Neural crest cell (in vitro differentiated cells): ENCODE data around the gene ZNF211. TPM values are rescaled to one million over a fixed set of nuclear protein-coding genes. Genes with fewer than 3 reads are reported as not detected.

Source experiments
- DNase-seq: peaks from one replicate; pipeline ENCODE4 v3.0.0; 2021; ENCODE audit warnings: low read depth, mixed read lengths, low spot score
- H3K27ac Mint-ChIP-seq: one replicate; pipeline ENCODE4 v1.8.0; 2021; ENCODE audit warnings: mild to moderate bottlenecking, mixed read lengths; ENCODE audit not compliant: unreplicated experiment
- H3K27me3 Mint-ChIP-seq: 2 replicates; pipeline ENCODE4 v1.8.0; 2021; ENCODE audit warnings: low read depth, mild to moderate bottlenecking, mixed read lengths
- H3K36me3 Mint-ChIP-seq: 2 replicates; pipeline ENCODE4 v1.8.0; 2021; ENCODE audit warnings: low read depth, mild to moderate bottlenecking, mixed read lengths
- H3K4me1 Mint-ChIP-seq: 2 replicates; pipeline ENCODE4 v1.8.0; 2021; ENCODE audit warnings: mixed read lengths
- H3K4me3 Mint-ChIP-seq: one replicate; pipeline ENCODE4 v1.8.0; 2021; ENCODE audit warnings: mild to moderate bottlenecking, mixed read lengths
- H3K9me3 Mint-ChIP-seq: 2 replicates; pipeline ENCODE4 v1.8.0; 2021; ENCODE audit warnings: mixed read lengths
- total RNA-seq: library from RNA; stranded (reverse); gene quantifications from 2 replicates; pipeline ENCODE4 v1.2.1, GENCODE V29; 2021
- TF ChIP-seq, protein P1 (sequence below): fragments of 200-600 bp; sonication (generic); conservative IDR thresholded peaks from 2 replicates; pipeline ENCODE4 v1.5.0; 2021; ENCODE audit warnings: antibody characterized with exemption, mild to moderate bottlenecking

ZNF211 gene
- total RNA-seq, 1 donor from 2014 or later, result 23.4 TPM

DNA sequence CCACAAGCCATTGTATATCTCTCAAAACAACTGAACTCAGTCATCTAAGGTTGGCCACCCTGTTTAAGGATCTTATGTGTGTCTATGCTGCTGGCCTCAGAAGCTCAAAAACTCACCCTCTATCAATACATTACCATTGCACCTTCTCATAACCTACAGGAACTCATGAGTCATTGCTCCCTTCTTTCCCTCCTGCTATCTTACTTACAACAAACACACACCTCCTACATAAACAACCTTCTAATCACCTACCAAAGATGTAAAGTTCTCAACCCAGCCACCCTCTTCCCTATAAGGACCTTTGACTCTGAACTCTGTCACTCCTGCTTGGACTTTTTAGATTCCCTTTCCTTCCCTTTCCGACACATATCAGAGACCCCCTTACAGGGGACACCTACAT lies 22.5 kb downstream of the ZNF211 start:
- H3K27ac Mint-ChIP-seq, result no peak overlapping the region
- peaks cover 71% of the 10 kb centered on the region for H3K27me3 Mint-ChIP-seq
- TF ChIP-seq, protein P1, sequence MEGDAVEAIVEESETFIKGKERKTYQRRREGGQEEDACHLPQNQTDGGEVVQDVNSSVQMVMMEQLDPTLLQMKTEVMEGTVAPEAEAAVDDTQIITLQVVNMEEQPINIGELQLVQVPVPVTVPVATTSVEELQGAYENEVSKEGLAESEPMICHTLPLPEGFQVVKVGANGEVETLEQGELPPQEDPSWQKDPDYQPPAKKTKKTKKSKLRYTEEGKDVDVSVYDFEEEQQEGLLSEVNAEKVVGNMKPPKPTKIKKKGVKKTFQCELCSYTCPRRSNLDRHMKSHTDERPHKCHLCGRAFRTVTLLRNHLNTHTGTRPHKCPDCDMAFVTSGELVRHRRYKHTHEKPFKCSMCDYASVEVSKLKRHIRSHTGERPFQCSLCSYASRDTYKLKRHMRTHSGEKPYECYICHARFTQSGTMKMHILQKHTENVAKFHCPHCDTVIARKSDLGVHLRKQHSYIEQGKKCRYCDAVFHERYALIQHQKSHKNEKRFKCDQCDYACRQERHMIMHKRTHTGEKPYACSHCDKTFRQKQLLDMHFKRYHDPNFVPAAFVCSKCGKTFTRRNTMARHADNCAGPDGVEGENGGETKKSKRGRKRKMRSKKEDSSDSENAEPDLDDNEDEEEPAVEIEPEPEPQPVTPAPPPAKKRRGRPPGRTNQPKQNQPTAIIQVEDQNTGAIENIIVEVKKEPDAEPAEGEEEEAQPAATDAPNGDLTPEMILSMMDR, result no peak

DNA sequence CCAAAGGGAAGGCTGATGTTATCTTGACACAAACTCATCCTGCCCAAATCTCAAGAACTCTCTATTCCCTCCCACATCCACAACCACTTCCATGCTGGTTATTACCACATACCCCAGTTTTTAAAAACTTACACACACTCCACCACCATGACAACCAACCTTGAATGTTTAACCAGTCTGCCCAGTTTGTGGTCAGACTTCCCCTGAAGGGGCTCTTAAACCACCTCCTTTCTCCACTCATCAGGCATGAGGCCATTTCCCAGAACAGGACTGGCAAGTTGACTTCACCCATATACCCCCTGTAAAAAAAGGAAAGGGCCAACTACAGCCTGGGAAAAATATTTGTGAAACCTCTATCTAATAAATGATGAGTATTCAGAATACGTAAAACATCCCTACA lies 23.4 kb downstream of the ZNF211 start:
- no peak for DNase-seq
- H3K27me3 Mint-ChIP-seq, result peaks cover 78% of the 10 kb centered on the region
- no peaks in the 10 kb centered on the region for H3K36me3 Mint-ChIP-seq
- TF ChIP-seq, protein P1, result no peak
- H3K4me1 Mint-ChIP-seq, result no peaks in the 10 kb centered on the region
- H3K27ac Mint-ChIP-seq, result no peak overlapping the region
- H3K9me3 Mint-ChIP-seq, result peaks cover 16% of the 10 kb centered on the region
- no peak overlapping the region for H3K4me3 Mint-ChIP-seq

More for the DNA sequence above, 22.5 kb downstream of the ZNF211 start:
- H3K36me3 Mint-ChIP-seq, result no peaks in the 10 kb centered on the region
- DNase-seq, result no peak
- H3K4me1 Mint-ChIP-seq, result no peaks in the 10 kb centered on the region
- H3K9me3 Mint-ChIP-seq, result peaks cover 17% of the 10 kb centered on the region
- no peak overlapping the region for H3K4me3 Mint-ChIP-seq

DNA sequence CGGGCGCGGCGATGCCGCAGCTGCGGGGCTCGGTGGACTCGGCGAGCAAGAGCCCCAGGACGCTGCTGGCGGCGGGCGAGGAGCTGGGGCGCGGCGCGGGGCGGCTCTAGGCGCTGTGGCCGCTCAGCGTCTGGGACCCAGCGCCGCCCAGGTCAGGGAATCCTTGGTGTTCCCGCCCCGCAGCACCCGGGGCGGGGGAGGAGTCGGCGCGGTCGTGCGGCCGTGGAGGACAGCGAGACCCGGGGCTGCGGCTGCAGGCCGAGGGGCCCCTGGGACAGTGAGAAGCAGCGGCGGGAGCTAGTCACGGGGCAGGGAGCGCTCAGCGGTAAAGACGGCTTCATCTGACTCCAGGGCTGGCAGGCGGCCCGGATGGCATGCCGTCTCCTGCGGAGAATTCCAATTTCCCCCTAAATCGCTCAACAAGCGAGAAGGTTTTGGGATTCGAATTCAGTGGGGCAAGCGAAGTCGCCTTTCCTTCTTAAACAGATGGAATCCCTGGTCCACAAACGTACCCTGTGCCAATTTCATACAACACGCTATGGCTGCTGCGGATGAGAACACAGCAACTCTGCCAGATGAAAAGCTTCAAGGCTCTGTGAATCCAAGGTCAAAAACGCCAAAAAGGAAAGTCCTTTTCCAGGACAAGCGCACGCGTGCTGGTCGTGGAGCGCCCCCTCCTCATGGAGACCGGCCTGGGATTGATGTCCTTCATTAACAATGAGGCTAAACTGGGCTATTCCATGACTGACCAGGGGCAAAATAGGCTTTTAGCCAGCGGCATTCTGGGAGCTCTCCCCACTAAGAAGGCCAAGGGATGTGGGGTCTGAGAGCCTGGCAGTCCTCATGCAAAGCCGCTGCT lies 31.5 kb downstream of the ZNF211 start:
- Mint-ChIP-seq H3K27ac (peak overlapping the region; percentile 96), H3K36me3 (no peaks in the 10 kb centered on the region), H3K4me1 (peaks cover 8% of the 10 kb centered on the region), H3K9me3 (no peaks in the 10 kb centered on the region), H3K27me3 (peaks cover 34% of the 10 kb centered on the region), H3K4me3 (peak overlapping the region; percentile 81)
- TF ChIP-seq, protein P1, result no peak
- DNase-seq, result peak; percentile 55

DNA sequence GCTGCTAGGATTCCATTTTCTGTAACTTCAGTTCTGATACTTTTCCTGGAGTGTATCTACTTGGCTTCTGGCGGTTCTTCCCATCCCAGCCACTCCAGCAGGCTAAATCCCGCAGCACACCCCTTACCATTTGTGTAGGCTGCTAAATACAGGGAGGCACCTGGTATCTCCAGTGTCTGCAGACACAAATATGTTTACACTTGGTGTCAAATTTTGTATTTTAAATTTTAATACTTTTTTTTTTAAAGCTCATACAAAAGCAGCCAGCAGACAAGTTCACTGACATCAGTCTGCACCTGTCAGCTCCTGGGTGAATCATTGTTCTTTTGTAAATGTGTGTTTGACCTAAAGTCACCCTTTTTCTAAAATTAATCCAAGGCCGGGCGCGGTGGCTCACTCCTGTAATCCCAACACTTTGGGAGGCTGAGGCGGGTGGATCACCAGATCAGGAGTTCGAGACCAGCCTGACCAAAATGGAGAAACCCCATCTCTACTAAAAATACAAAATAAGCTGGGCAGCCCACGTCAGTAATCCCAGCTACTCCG lies 32.4 kb downstream of the ZNF211 start:
- no peaks in the 10 kb centered on the region for H3K36me3 Mint-ChIP-seq
- peaks cover 8% of the 10 kb centered on the region for H3K4me1 Mint-ChIP-seq
- no peak overlapping the region for H3K27ac Mint-ChIP-seq
- TF ChIP-seq, protein P1, result no peak
- peaks cover 29% of the 10 kb centered on the region for H3K27me3 Mint-ChIP-seq
- peak overlapping the region; percentile 79 for H3K4me3 Mint-ChIP-seq
- DNase-seq, result no peak
- H3K9me3 Mint-ChIP-seq, result no peaks in the 10 kb centered on the region

GRCh38 chr19:57667228-57667627 lies 34.3 kb downstream of the ZNF211 start:
- H3K4me3 Mint-ChIP-seq, result peak overlapping the region; percentile 17
- no peaks in the 10 kb centered on the region for H3K9me3 Mint-ChIP-seq

More at GRCh38 chr19:57667228-57667627, 34.3 kb downstream of the ZNF211 start:
- DNase-seq, result no peak
- H3K27me3 Mint-ChIP-seq, result peaks cover 34% of the 10 kb centered on the region
- H3K27ac Mint-ChIP-seq, result no peak overlapping the region
- TF ChIP-seq, protein P1, result no peak
- no peaks in the 10 kb centered on the region for H3K36me3 Mint-ChIP-seq
- peaks cover 8% of the 10 kb centered on the region for H3K4me1 Mint-ChIP-seq
